HG02852 (cell line): ENCODE measurements around the gene RGL2.
A peak's percentile ranks its signal among the peaks of the same experiment; 100 is the strongest.
"Not testable (repeated sequence)": the region's sequence is repeated elsewhere in the genome, so short reads cannot be mapped to it uniquely, and the experiment has no call there.

ENCODE experiments used
- ATAC-seq: cut with Tn5 transposase; IDR thresholded peaks from one replicate; pipeline ENCODE4 v1.9.1; 2021; ENCODE audit warnings: mild to moderate bottlenecking, moderate library complexity; ENCODE audit not compliant: unreplicated experiment

Gene RGL2

DNA sequence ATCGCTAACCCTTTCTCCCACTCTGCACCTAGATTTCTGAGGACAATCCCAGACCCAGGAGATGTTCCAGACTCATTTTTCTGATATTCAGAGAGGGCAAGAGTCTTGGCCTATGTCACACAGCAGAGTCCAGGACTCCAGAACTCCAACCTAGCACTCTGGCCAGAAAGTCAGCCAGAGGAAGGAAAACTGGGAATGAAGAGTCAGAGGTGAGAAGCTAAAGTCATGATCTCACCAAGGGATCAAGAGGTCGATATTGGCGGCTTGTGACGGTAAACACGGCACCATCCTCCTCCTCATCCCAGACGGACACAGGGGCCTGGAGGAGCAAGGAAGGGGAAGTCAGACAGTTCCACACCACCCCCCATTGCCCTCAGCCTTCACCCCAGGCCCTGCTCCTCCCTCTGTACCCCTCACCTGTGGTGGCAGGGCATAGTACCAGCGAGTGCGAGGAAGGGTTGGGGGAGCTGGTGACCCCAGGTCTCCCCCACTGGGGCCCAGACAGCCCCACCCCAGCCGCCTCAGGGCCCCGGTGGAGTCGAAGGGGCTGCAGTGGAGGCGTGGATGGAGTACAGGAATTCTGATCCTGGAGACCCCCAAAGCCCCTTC lies 1.8 kb downstream of the RGL2 start:
- ATAC-seq, result no peak

DNA sequence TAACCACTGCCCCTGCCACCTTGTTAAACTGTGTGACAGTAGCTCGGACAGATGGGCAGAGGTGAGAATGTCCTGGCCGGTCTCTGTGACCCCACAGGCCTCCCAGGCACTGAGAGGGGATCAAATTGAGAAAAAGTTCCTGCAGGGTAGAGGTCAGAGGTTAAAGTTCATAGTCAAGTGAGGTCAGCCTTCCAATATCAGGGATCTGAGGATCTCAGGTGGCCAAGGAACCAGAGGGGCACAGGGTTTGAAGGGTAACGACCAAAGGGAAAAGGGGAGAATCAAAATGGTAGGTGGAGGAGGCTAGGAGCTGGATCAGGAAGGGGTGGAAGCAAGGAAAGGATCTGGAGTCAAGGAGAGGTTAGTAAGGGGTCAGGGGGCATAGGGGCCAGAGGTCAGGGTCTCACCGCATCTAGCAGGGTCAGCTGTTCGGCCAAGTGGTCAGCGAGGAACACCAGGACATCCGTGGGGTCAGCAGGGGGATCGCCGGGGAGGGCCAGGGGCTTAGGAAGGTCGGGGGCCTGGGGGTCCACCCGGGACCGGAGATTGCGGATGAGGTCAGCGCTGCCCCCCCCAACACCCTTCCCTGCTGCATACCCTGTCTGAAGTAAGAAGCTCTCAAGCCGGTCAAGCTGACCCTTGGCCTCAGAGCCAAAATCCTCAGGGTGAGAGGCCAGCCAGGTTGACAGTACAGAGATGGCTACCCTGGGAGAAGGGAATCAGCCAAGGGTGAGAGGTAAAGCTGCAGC lies 2.9 kb downstream of the RGL2 start:
- ATAC-seq, result no peak

DNA sequence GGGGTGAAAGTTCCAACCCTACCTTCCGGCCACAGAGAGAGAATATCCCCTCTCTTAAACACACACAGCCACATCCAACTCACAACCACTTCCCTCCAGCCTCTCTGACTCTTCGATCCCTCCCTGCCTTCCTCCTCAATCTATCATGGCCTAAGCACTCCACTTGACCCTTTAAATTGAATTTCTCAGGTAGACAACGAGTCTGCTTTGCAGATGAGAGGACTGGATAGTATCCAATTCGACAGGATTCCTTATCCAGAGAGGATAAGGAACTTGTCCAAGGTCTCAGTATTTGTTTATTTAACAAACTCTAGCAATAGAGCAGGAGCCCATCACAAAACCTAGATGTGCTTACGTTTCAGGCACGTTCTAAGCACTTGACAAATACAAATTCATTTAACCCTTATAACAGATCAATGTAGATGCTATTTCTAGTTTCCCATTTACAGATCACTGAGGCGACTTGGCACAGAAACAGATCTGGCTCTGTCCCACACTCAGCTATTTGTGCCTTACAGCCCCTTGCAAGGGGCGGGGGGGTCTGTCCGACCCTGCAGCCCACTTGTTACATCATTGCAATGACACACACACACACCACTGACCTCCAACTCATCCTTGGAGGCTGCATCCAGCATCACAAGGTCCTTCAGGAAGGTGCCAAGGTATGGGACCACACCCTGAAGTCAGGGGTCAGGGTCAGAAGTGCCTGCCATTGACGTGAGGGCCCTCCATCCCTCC lies 4.5 kb downstream of the RGL2 start:
- ATAC-seq, result no peak

DNA sequence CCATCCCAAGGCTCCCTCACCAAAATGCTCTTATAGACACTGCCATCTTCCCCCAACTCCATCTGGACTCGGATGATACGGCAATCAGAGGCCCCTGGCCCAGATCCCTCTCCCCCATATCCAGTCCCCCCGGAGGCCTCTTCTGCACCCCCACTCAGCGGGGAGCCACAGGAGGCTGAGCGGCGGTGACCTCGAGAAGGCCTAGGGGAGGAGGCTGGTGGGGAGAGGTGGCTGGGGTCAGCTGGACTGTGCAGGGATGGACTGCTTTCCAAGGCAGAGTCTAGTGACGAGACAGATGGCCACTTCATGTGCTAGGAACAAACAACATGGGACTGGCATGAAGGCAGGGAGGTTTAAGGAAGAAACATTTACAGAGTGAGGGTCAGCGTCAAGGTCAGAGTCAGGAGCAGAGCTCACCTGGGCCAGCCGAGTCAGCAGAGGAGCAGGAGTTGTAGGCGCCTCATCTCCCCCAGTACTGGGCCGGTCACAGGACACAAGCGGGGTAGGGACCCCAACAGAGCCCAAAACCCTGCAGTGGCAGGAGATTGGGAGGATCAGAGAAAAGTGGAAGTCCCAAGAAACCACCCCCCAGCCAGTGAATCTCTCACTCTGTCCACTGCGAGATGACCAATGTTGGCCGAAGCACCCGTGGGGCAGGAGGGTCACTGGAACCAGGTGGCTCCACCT lies 5.6 kb downstream of the RGL2 start:
- no peak for ATAC-seq

DNA sequence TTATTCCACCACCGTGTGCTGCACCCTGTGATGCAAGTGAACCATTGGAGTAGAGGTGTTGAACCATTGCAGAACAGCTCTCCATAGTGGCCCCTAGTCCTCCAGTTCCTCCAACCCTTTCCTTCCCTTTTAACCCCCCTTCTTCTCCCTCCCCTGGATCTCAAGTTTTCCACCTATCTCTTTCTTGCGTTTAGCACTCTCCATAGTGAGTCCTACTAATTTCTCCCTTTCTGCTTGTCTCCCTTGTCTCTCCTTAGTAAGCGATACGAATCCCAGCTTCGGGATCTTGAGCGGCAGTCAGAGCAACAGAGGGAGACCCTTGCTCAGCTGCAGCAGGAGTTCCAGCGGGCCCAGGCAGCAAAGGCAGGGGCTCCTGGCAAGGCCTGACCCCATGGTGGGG lies 8.3 kb downstream of the RGL2 start:
- ATAC-seq, result no peak

DNA sequence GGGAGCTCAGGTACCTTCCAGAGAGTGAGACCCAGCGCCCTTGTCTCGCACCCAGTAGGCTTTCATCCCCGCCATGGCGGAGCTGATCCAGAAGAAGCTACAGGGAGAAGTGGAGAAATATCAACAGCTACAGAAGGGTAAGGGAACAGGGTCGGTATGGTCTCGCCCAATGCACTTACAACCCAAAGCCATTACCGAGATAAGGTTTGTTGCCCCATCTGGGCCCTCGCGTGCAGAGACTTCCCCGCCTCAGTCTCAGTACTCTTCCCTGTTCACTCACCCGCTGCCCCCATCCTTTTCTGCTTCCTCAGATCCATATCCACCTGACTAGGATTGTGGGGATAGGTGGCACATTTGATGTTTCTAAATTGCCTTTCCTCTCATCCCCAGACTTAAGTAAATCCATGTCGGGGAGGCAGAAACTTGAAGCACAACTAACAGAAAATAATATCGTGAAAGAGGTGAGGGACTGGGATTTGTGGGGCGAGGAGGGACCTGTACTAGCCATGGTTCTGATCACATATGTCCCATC lies 8.9 kb downstream of the RGL2 start:
- ATAC-seq, result peak; percentile 16

DNA sequence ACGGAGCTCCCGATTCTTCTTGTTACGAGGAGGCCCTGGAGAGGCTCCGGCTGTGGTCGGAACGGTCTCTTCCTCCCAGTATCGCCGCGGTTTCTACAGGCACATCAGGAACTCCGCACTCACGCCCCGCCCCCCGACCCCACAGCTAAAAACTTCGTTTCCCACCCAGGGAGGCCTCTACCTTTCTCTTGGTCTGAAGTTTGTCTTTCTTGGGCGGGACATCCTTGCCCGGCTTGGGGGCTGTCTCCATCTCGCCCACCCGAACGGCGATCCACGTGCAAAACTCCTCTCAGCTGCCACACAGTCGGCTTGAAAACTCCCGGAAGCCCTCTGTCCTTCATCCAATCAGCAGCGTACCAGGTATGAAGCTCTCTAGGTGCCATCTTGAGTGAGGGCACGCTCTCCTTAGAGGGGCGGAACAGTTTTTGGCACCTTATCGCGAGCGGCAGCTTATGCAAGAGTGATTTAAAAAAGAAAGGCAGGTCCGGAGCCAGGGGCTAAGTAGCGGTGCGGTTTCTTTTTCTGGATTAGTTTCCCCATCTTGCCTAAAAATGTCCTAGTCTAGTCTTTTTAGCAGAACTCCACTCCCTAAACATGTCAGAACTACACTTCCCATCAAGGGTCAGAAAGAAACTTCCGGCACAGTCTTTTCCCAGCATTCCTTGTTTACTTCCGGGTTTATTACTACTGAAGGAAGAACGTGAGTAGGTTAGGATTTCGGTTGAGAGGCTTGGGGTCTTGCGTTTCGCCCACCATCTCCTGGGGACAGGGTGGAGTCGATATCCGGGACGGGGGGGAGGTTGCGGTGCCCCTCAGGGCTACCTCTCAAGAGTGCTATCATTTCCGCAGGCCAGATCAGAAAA lies 9.6 kb downstream of the RGL2 start, which contains the start of the genes PFDN6 and WDR46:
TSS of gene PFDN6 (plus strand) at position 681 of the 863 bp plus-strand sequence. CDS start 256 bp downstream, outside the sequence.
TSS of gene WDR46 (minus strand) at position 319 of the 863 bp plus-strand sequence. CDS start at position 250, 69 bp downstream.
- ATAC-seq, result peak; percentile 86

DNA sequence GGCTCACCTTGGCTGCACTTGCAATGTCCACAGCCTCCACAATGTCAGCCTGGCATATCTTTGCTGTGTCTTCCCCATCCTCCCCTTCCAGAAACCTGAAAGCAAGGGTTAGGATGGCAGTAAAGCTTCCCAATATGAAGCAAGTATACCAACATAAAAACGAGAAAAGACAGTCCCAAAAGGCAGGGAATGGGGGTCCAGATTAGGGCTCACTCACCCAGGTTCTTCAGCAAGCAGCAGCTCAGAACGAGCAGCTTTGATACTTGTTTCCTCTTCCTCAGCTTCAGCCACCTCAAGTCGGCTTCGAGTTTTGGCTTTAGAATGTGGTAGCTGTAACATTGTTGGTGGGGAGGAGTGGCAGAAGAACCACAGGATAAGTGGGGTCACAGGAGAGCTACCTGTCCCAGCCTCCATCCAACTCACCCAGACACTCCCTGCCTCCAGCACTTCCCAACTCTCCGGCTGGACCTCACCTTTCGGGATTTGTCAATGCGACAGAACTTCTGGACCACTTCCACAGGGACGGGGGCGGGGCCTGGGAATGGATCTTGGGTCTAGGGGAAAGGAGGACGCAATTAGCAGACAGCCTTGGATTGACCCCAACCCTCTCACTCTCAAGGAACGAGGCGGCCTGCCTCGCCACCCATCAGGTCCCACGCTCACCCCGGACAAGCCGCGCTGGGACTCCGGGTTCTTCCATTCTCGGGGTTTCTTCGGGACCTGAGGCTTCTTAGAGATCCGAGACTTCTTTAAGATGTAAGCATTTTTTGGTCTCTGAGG lies 10.4 kb downstream of the RGL2 start:
- ATAC-seq, result no peak

DNA sequence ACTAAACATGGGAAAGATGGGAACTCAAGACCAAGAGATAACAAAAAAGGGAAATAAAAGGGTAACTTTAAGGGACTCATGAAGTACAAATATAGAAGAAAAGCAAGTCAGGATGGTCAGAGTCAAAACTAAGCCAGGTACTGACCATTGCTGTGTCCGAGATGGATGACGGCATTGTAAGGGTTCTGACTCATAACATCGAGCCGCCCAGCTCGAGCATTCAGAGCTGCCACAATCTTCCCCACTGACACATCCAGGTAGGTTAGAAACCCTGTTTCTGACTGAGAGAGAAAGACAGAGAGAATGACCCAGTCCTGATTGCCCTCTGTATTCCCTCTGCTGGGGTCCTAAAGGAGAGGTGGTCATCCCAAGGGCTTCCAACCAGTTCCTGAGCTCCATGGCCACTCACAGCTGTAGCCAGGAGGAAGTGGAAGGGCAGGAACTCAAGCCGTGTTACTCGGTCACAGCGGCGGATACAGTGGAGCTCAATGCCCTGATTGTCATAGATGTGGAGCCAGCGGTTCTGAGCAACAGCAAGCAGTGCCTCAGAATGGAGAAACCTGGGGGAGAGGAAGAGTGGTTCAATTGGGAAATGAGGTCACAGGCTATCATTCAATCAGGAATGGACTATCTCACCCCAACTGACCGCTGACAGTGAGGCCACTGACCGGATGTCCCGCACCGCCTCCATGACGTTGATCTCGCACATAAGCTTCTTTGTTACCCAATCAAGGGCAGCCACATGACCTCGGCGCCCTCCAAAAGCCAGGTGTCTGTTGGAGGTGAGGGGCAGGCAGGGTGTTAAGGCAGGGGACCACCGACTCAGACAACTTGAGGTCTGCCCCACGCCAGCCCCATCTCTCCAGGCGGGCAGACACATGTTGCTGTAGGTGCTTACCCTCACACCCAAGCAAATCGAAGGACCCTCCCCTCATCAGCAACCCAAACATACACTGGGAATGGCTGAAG lies 11.5 kb downstream of the RGL2 start:
- ATAC-seq, result no peak

DNA sequence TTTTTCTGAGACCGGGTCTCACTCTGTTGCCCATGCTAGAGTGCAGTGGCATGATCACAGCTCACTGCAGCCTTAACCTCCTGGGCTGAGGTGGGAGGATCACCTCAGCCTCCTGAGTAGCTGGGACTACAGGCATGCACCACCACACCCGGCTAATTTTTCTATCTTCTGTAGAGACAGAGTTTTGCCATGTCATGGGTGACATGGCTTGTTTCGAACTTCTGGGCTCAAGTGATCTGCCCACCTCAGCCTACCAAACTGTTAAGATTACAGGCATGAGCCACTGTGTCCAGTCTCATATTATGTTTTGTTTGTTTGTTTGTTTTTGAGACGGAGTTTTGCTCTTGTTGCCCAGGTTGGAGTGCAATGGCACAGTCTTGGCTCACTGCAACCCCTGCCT lies 13.5 kb downstream of the RGL2 start:
- ATAC-seq, result not testable (repeated sequence)

DNA sequence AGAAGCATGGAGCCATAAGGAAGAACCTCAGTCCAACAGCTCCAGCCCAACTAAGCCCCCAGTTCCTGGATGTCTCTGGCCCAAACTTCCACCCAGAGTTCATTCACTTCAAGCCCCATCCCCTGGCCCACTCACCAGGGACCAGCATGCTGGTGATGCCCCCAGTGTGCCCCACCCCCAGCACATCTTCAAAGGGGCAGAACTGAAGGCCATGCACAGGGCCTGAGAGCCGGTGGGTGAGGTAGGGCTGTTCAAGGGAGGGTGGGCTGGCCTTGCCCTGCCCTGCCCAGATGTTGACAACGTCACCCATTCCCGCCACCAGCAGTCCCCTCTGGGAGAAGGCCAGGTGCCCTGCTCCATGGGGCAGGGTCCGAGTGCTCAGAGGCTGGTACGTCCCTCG lies 18.2 kb downstream of the RGL2 start:
- ATAC-seq, result no peak

DNA sequence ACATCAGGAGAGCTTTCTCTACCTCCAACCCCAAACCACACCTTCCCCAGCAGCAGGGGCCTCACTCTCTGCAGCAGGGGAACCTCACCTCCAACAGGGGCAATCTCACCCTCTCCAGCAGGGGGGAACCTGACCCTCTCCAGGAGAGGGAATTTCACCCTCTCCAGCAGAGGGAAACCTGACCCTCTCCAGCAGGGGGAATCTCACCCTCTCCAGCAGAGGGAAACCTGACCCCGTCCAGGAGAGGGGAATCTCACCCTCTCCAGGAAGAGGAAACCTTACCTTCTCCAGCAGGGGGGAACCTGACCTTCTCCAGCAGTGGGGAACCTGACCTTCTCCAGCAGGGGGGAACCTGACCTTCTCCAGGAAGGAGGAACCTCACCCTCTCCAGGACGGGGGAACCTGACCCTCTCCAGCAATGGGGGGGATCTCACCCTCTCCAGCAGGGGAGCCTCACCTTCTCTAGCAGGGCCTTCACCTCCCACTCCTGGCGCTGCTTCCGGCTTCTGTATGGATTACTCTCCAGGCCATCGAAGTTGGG lies 18.7 kb downstream of the RGL2 start:
- no peak for ATAC-seq

DNA sequence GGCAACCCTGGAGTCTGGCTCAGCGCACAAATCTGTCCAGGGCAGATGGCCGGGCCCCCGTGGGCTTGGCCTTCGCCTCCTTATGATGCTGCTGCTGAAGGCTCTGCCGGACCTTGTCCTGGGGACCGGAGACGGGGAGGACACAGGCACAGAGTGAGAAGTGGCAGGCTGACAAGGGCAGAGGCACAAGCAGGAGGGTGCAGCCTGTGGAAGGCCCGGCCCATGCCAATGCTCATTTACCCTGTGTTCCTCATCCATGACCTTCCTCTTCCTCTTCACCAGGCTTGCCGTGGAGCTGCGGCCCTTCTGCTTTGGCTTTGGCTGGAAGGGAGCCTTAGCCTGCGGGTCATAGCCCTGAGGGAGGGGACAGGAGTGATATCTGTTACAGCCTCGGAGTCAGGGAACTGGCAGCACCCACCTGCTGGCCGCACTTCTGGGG lies 19.5 kb downstream of the RGL2 start:
- no peak for ATAC-seq

DNA sequence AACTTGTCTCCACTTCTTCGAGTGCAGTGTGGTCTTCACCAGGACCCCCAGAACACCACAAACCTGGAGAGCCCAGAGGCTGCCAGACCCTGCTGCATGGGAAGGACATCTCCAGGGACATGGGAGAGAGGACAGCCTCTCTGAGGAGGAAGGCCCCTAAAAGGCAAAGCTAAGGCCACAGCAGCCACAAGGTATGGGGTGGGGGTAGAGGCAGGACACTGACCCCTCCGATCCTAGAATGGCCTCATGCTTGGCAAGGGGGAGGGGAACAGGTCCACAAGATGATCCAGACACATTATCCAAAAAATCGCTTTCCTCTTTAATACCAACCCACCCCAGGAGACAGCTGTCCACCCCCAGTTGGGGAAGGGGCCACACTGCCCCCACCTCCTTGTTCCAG lies 19.9 kb downstream of the RGL2 start:
- no peak for ATAC-seq

DNA sequence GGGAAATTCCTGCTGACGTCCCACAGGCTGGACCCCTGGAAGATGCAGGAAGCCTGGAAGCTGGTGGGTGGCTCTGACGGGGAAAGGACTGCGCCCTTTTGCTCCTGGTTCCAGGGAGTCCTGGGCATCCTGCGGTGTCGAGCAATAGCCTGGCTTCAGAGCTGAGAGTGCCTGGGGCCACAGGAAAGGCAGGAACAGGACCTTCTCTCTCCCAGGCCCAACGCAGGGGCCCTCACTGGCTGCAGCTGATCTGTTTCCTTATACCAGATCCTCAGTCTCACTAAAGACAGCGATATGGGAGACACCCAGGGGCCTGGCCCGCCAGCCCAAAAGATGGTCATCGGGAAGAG lies 20.4 kb downstream of the RGL2 start:
- ATAC-seq, result no peak

DNA sequence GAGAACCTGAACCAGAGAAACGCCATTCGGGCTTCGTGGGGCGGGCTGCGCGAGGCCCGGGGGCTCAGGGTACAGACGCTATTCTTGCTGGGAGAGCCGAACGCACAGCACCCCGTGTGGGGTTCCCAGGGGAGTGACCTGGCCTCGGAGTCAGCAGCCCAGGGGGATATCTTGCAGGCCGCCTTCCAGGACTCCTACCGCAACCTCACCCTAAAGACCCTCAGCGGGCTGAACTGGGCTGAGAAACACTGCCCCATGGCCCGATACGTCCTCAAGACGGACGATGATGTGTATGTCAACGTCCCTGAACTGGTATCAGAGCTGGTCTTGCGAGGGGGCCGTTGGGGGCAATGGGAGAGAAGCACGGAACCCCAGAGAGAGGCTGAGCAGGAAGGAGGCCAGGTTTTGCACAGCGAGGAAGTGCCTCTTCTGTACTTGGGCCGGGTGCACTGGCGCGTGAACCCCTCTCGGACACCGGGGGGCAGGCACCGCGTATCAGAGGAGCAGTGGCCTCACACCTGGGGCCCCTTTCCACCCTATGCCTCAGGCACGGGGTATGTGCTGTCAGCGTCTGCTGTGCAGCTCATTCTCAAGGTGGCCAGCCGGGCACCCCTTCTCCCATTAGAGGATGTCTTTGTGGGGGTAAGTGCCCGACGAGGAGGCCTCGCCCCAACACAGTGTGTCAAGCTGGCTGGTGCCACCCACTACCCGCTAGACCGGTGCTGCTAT lies 20.9 kb downstream of the RGL2 start:
- ATAC-seq, result no peak
